OCI-LY3 (cell line): ENCODE measurements around the gene ZNF333.
"Not testable (repeated sequence)": the region's sequence is repeated elsewhere in the genome, so short reads cannot be mapped to it uniquely, and the experiment has no call there.

Experiments used
- EZH2phosphoT487 ChIP-seq: fragments of 200-600 bp; shearing (Covaris generic); IDR thresholded peaks from 2 replicates; pipeline ENCODE4 v1.6.1; 2018; ENCODE audit warnings: antibody characterized with exemption, mixed run types, low read depth
- TF ChIP-seq, protein P1 (sequence below): fragments of 200-600, 300-600 bp; sonication (generic); IDR thresholded peaks from 2 replicates; pipeline ENCODE4 v1.5.1; 2014; ENCODE audit warnings: antibody characterized with exemption, low read length, low read depth

DNA sequence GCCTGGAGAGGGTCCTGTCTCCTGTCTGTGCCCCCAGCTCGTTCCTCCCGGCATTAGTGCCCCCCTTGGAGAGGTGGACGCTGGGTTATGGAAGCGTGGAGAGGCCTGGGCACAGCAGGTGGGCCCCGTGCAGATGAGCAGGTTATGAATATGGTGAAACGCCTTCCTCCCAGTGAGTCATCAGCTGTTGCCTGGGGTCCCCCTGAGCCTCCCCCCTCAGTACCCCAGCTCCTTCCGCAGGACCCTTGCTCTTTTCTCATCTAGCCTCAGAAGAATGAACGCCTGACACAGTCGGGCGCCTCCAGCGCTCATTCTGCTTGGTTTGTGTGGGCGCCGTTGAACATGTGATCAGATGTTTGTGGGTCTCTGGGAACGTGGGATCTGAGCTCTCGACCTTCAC lies 76.0 kb downstream of the ZNF333 start:
- TF ChIP-seq, protein P1, sequence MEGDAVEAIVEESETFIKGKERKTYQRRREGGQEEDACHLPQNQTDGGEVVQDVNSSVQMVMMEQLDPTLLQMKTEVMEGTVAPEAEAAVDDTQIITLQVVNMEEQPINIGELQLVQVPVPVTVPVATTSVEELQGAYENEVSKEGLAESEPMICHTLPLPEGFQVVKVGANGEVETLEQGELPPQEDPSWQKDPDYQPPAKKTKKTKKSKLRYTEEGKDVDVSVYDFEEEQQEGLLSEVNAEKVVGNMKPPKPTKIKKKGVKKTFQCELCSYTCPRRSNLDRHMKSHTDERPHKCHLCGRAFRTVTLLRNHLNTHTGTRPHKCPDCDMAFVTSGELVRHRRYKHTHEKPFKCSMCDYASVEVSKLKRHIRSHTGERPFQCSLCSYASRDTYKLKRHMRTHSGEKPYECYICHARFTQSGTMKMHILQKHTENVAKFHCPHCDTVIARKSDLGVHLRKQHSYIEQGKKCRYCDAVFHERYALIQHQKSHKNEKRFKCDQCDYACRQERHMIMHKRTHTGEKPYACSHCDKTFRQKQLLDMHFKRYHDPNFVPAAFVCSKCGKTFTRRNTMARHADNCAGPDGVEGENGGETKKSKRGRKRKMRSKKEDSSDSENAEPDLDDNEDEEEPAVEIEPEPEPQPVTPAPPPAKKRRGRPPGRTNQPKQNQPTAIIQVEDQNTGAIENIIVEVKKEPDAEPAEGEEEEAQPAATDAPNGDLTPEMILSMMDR, result not testable (repeated sequence)
- not testable (repeated sequence) for TF ChIP-seq EZH2phosphoT487
